Superior temporal gyrus (tissue), 1 donor: ENCODE data around the gene TRIM22.
"Not testable (repeated sequence)": the region's sequence is repeated elsewhere in the genome, so short reads cannot be mapped to it uniquely, and the experiment has no call there.

Source experiments
- DNase-seq: peaks from one replicate; pipeline ENCODE4 v3.0.0-alpha.2; 2016; ENCODE audit errors: extremely low spot score

TRIM22 gene

DNA sequence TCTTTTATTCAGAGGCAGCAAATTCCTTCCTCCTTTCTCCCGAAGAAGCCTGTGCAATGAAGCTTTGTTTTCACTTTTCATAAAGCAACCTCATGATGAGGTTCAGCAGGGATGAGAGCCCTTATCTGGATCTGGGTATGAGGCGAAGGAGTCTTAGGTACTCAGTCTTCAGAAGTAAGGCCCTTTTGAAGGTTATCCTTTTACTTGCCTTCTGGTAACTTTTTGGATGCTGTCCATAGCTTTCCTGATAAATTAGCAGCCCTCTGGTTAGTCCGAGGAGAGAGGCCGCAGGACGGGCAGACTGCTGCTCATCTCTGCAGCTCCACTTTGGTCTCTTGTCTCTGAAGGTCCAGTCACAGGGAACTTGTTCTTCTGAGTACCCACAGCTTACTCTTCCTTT, 1.1 kb downstream of the TRIM22 start:
- DNase-seq: no peak

DNA sequence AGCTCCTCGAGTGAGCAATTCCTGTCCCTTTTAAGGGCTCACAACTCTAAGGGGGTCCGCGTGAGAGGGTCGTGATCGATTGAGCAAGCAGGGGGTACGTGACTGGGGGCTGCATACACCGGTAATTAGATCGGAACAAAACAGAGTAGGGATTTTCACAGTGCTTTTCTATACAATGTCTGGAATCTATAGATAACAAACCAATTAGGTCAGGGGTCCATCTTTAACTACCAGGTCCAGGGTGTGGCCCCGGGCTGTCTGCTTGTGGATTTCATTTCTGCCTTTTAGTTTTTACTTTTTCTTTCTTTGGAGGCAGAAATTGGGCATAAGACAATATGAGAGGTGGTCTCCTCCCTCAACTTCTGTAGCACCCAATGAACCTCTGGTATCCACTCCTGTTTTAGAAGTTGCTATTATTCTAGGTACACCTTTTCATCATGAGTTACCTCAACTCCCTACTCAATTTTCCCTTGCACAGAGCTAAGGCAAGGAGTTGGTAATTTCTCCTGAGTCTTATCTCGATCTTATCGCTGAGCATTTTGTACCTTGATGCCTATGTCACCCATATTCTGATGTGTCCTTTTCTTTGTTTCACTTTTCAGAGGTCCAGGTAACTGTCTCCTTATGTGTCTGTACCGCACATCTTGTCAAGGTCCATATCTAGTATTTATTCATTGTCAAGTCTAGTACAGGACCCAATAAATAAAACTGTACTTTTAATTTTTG, 1.8 kb downstream of the TRIM22 start:
- not testable (repeated sequence) for DNase-seq

DNA sequence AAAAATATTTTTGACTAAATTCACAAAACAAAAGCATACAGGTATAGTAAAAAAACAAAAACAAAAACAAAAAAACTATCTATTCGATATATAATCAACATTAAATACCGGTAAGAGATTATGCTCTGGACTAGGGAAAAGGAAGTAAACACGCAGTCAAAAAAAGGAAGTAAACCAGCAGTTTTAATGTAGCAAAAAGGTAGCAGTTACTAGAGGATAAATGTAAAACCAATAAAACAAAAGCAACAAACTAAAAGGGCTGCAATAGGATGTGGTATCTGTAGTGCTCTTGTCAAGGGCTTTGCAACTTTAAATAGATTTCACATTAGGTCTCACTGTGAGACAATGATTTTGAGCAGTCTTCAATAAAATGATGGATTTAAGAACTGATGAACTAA, 2.4 kb downstream of the TRIM22 start:
- DNase-seq: no peak

DNA sequence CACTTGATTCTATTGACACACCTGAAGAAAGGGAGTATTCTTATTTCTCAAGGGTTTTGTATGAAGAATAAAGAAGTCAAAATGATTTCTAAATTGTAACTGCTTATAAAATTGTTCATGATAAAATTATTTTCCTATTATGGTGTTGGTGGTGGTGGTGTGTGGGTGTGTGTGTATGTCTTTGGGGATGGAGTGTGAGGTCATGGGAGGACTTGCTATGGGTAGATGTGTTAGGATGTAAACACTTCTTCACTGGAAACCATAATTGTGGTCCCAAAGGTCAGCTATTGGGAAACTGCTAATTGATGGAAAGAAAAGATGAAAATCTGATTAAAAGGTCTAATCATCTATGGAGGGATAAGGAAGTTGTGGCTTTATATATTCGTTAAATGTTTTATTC, 5.1 kb downstream of the TRIM22 start:
- DNase-seq: no peak

DNA sequence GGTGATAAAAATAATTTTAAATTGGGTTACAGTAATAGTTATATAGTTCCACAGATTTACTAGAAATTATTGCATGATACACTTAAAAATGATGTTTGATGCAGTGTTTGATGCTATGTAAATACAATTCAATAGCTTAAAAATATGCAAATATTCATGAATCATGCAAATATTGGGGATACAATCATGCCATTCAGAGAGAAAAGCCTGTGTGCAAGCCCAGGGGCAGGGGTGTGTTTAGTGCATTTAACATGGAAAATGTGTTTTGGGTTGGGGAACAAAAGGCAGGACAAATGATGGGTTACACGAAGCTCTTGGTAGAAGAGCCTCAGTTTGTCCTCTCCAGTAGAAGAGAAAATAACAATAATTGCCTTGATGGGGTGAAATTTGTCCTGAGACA, 6.0 kb downstream of the TRIM22 start:
- no peak for DNase-seq

GRCh38 chr11:5696210-5696609, 6.6 kb downstream of the TRIM22 start:
- DNase-seq: no peak

DNA sequence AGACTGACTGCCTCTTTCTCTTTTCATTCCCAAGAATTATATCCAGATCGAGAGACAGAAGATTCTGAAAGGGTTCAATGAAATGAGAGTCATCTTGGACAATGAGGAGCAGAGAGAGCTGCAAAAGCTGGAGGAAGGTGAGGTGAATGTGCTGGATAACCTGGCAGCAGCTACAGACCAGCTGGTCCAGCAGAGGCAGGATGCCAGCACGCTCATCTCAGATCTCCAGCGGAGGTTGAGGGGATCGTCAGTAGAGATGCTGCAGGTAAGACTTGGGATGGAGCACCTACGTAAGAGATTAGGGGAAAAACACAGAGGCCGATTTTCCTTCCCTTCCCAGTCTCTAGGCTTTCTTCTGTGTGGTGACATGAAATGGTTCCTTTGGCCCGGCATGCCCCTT, 8.7 kb downstream of the TRIM22 start:
- no peak for DNase-seq

DNA sequence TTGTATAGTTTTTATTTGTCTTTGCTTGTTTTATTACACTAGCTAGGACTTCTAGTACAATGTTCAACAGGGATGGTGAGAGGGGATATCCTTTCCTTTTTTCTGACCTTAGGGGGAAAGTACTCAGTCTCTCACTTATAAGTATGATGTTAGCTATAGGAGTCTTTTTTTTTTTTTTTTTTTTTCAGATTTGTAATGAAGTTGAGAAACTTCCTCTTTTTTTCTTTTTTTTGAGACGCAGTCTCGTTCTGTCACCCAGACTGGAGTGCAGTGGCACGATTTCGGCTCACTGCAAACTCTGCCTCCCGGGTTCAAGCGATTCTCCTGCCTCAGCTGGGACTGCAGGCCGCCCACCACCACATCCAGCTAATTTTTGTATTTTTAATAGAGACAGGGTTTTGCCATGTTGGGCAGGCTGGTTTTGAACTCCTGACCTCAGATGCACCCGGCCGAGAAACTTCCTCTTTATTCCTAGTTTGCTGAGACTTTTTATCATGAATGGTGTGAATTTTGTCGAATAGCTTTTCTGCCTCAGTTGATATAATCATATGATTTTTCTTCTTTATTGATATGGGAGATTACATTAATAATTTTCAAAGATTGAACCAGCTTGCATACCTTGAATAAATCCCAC, 10.9 kb downstream of the TRIM22 start:
- no peak for DNase-seq

DNA sequence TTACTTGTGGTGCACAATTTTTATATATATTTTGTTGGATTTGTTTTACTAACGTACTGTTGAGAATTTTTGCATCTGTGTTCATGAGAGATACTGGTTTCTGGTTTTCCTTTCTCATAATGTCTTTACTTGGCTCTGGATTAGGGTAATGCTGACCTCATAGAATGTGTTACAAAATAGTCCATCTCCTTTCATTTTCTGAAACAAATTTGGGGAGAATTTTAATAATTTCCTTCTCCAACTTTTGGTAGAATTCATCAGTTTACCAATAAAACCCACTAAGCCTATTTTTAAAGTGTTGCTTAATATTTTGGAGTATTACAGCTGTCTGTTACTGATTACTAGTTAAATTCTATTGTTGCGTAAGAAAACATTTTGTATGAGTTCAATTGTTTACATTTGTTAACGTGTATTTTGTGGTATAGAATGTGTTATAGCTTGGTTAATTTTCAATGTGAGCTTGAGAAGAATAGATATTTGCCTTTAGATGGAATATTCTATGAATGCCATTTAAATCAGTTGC, 11.5 kb downstream of the TRIM22 start:
- no peak for DNase-seq

GRCh38 chr11:5703741-5704536, 14.3 kb downstream of the TRIM22 start:
- no peak for DNase-seq

DNA sequence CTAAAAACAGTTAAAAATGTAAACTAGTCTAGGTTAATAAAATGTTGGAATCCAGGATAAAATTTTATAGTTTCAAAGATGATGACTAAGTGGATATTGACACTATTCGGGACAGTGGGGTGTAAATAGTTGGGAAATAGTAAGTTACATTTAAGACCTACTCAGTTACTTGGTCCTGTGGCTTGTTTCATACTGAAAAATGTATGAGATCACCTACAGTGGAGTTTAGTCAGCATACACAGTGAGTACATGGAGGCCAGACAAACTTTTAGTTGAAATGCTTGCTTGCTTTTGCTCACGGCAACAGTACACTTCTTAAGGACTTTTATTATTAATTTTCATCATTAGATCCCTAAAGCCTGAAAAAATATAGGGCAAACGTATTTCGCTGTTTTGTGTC, 16.1 kb downstream of the TRIM22 start:
- DNase-seq: no peak

DNA sequence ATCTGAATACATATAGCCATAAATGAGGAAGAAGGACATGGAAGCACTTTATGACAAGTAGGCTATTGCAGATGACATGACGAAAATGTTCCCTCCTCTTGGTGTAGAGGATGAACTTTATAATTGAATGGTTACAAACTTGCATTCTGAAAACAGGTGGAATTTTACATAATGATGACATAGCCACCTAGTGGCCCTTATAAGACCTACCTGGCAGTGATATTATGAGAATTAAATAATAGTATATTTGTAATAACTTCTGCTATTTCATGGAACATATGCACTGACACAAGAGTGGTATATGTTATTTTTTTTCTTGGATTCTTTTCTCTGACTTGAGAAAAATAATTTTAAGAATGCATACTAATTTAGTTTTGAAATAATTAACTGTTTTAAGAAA, 22.9 kb downstream of the TRIM22 start:
- DNase-seq: no peak

- no peak for DNase-seq
Observed at GRCh38 chr11:5713695-5714094, 24.1 kb downstream of the TRIM22 start.

GRCh38 chr11:5716518-5716917, 26.9 kb downstream of the TRIM22 start:
- DNase-seq: not testable (repeated sequence)

GRCh38 chr11:5719703-5720495, 30.3 kb downstream of the TRIM22 start:
- no peak for DNase-seq

DNA sequence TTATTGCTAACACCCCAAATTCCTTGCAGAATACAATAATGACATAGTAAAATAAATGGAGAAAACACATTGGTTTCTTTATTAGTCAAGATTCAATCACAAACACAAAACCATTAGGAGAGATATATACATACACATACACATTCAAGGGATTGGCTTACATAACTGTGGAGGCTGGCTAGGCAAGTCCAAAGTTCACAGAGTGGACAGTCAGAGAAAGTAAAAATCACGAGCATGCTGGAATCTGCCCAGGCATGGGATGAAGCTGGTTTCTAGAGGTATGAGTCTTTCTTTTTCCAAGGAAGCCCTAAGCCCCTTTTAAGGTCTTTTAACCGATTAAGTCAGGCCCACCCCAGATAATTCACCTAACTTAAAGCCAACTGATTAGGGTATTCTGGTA, 33.0 kb downstream of the TRIM22 start:
- DNase-seq: no peak

- no peak for DNase-seq
Observed at GRCh38 chr11:5726351-5726750, 36.8 kb downstream of the TRIM22 start.

GRCh38 chr11:5727691-5728090, 38.1 kb downstream of the TRIM22 start:
- DNase-seq: no peak

DNA sequence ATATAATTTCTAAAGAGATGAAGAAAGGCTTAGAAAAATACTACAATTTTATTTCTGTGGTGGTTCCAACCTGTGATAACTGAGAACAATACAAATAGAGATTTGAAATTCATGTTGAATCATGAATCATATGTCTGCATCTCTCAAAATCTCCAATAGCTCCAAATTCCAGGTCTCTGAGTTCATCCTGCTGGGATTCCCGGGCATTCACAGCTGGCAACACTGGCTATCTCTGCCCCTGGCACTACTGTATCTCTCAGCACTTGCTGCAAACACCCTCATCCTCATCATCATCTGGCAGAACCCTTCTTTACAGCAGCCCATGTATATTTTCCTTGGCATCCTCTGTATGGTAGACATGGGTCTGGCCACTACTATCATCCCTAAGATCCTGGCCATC, 46.8 kb downstream of the TRIM22 start, which contains the start of gene OR56B1:
OR56B1 (plus strand) TSS at position 53 of the 400 bp plus-strand sequence; CDS start at position 122, 69 bp downstream.
- DNase-seq: no peak

DNA sequence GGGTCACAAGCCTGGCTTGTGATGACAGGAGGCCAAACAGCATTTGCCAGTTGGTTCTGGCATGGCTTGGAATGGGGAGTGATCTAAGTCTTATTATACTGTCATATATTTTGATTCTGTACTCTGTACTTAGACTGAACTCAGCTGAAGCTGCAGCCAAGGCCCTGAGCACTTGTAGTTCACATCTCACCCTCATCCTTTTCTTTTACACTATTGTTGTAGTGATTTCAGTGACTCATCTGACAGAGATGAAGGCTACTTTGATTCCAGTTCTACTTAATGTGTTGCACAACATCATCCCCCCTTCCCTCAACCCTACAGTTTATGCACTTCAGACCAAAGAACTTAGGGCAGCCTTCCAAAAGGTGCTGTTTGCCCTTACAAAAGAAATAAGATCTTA, 47.5 kb downstream of the TRIM22 start:
- DNase-seq: no peak

- DNase-seq: no peak
Observed at GRCh38 chr11:5737670-5738392, 48.2 kb downstream of the TRIM22 start.
